ENCODE data around the gene DPT.

- no peak for TF ChIP-seq CTCF (conservative IDR thresholded peaks at IDR 0.05 in 1 of 2, IDR thresholded peaks at IDR 0.05 in 1 of 2; ENCODE audit: extremely low read depth in 1 of 2, insufficient read depth in 1 of 2, low read depth in 1 of 2, low read length in 2 of 2)
- TF ChIP-seq EZH2 (IDR thresholded peaks at IDR 0.05; ENCODE audit: borderline replicate concordance, low read length) = no peak
These were observed 31.8 kb upstream of the DPT start for GRCh38 chr1:168760781-168761180.

Measured in mammary epithelial cell (primary cell).